Activated CD4-positive, CD25-positive, alpha-beta regulatory T cell (primary cell): ENCODE results near the gene CFAP57.

ENCODE experiments used
- DNase-seq, 4 experiments: peaks; one replicate each; lab custom pipeline; 2025; lab: John Stamatoyannopoulos, UW

Gene CFAP57

DNA sequence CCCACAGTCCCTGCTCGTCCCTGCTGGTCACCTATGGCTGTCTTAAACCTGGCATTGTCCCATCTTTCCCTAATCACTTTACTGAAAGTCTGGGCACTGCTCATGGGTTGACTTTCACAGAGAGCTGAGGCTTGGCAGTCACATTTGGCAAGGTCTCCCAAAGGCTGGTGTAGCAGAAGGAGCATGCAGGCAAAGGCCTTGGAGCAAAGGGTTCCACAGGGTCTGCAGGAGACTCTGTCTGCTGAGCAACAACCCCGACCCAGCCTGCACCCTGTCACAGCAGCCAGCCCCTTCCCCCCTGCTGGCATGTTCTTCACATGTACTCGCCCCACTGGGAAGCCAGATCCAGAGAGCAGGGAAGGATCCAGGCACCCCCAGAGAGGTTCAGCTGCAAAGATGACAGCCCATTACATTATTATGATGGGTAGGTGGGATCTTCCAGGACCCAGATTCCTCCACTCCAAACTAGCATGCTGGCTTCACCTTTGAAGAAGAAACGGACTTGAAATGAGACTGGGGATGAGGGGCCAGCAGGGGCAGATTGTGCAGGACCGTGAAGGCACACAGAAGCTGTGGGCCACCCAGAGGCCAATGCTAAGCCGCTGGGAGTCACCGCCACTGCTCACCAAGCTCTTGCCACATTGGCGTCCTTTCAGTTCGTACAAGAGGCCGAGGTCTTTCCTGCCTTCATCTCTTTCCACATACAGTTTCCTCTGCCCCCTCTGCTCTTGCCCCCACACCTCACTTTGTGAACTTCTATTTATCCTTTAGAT is 83.5 kb downstream of the CFAP57 start:
- no peak for DNase-seq

- no peak for DNase-seq
These were observed 84.8 kb downstream of the CFAP57 start for GRCh38 chr1:43256675-43257570.

DNA sequence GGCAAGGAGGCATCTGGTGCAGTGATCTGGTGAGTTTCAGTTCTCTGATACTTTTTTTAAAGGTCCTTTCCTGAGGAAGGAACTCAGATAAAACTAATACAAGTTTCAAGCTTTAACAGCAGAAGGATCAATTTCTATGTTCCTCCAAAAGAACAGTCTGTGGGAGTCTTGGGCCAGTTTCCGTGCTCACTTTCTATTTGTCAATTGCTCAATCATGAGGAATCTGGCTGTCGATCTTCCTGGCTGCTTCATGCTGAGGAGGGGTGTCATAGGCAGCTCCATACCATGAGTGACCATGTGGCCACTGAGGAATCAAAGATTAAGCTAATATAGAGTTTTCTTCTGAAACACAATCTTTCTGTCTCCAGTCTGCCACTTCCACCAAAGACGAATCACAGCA is 86.2 kb downstream of the CFAP57 start:
- DNase-seq = no peak

- DNase-seq = no peak
These were observed 93.3 kb downstream of the CFAP57 start for GRCh38 chr1:43265431-43265830.

- no peak for DNase-seq
These were observed 94.8 kb downstream of the CFAP57 start for GRCh38 chr1:43266881-43267280.

DNA sequence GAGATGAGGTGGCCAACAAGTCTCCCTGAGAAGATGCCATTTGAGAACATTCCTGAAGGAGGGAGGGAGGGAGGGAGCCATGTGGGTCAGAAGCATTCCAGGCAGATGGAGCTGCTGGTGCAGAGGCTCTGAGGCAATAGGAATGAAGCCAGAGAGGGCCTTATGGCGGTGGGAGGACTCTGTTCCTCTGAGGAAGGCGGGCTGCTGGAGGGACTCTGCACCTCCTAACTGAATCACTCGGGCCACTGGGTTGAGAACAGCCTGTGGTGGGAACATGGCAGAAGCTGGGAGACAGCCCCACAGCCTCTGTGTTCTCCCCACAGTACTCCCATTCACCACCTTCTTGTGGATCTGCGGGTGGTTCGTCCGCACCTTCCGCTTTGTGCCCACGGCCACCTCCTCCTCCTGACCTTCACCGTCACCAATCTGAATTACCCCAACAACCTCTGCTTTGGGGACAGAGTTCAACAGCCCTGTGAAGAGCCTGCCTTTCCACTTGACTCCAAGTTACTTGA is 95.2 kb downstream of the CFAP57 start:
- DNase-seq = no peak

- no peak for DNase-seq
These were observed 95.8 kb downstream of the CFAP57 start for GRCh38 chr1:43267818-43268425.

- no peak for DNase-seq
These were observed 97.7 kb downstream of the CFAP57 start, which contains the start of gene TMEM125 for GRCh38 chr1:43269627-43270375. TSS of gene TMEM125 (plus strand) at chr1:43269983. CDS start at chr1:43272723, 2,740 bp downstream.

DNA sequence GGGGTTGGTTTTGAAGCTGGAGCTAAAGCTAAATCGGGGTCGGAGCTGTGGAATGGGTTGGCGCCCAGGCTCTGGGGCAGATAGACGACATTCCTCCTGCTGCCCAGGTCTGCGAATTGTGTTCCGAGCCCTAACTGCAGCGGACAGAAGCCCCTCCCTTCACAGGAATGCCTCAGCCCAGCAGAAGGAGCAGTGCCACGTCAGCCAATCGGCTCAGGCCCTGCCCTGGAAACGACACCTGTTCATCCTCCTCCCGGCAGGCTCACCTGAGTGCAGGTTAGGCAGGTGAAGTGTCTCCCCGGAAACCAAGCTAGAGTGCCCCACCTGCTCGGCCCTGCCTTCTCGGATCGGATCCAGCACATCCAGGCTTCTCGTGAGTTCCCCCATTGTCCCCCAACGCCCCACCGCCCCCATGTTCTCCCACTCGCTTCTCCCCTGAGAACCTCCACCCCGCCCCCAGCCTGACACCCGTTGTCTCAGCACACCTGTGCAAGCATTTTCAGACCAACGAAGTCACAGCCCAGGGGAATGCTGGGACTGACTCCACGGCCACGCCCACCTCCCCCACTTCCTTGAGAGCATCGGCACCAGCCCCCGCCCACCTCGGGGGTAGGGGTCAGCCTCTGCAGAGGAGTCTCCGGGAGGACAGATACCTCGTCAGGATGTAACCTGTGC is 98.4 kb downstream of the CFAP57 start:
- no peak for DNase-seq

DNA sequence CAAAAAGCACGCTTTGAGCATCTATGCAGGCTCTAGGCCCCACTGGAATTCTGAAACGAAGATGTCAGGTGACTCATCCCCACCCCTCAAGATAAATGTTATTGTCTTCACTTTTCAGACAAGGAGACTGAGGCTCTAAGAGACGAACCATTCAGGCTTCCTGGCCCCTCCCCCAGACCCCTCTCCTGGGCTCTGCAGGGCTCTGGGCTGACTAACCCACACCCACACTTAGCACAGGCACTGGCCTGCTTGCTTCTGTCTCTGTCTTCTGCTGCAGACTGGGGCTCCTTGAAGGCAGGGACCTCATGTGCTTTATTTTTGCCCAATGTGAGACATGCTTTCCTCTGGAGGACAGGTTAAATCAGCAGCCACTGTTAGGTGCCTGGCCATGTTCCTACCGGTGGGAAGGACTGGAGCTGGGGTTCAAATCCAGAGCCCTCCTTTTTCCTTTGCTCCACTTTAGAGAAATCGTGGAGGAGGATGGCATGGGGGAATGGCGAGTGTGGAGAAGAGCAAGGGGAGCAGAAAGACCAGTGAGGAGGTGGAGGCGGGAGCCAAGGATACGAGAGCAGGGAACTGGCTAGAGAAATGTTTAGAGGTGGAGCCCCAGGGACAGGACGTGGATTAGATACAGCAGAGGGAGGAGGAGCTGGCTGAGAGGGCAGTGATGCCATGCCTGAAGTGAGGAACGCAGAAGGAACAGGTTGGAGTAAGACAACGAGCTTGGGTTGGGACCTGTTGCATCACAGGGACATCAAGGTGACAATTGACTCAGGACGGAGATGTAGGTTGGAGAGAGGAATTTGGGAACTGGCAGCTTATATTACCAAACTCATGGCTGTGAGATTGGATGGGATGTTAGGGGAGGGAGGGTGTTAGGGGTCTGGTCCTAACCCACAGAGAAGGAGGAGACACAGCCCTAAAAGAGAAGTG is 99.3 kb downstream of the CFAP57 start:
- DNase-seq = no peak

GRCh38 chr1:43272161-43272560 is 100.0 kb downstream of the CFAP57 start:
- no peak for DNase-seq

DNA sequence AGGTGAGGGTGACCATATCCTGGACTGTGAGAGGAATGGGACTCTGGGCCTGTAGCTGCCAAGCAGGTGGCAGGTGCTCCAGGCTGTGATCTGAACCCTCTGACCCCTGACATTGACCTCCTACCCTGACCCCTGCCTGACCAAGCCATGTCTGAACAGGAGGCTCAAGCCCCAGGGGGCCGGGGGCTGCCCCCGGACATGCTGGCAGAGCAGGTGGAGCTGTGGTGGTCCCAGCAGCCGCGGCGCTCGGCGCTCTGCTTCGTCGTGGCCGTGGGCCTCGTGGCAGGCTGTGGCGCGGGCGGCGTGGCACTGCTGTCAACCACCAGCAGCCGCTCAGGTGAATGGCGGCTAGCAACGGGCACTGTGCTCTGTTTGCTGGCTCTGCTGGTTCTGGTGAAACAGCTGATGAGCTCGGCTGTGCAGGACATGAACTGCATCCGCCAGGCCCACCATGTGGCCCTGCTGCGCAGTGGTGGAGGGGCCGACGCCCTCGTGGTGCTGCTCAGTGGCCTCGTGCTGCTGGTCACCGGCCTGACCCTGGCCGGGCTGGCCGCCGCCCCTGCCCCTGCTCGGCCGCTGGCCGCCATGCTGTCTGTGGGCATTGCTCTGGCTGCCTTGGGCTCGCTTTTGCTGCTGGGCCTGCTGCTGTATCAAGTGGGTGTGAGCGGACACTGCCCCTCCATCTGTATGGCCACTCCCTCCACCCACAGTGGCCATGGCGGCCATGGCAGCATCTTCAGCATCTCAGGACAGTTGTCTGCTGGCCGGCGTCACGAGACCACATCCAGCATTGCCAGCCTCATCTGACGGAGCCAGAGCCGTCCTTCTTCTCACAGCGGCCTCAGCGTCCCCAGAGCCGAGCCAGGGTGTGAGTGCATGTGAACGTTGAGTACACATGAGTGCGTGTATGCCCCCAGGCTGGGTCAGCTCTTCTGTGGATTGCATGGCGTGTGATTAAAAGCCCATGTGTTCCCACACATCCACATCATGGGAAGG is 100.7 kb downstream of the CFAP57 start:
- no peak for DNase-seq

GRCh38 chr1:43273708-43274107 is 101.6 kb downstream of the CFAP57 start:
- no peak for DNase-seq

GRCh38 chr1:43274125-43274803 is 102.1 kb downstream of the CFAP57 start:
- DNase-seq = no peak

DNA sequence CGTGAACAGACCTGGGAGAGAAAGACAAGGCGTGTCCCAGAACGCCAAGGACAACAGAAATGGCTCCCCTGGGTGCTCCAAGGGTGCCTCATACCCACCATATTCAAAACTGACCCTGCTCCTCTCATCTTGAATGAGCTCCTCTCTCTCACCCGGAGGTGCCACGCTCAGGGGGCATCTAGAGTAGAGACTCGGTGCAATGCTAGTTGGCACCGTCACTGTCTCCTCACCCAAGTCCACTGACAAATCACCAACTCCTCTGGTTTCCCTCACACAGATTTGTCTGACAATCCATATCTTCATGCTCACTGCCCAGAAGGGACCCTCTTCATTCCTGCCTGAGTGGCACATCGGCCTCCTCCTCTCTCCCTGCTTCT is 102.7 kb downstream of the CFAP57 start:
- DNase-seq = no peak

- no peak for DNase-seq
These were observed 103.9 kb downstream of the CFAP57 start for GRCh38 chr1:43275826-43276620.

DNA sequence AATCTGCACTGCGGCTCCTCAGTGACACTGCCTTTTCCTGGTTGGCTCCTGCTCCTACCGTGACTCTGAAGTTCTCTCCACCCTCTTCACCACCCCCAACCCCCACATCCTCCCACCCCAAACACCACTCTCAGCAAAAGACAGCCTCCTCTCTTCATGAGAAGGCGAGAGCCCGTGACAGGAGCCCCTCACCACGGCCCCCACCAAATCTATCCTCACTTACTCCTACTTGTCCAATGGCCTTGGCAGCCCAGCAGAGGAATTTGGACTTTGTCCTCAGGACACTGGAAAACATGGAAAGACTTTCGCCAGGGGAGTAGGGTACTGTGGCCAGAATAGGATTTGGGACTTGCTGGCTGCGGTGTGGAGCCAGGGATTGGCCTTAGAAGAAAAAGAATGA is 104.5 kb downstream of the CFAP57 start:
- no peak for DNase-seq
